ENCODE results near the gene TSPAN16. TPM values are rescaled to one million over a fixed set of nuclear protein-coding genes. Genes with fewer than 3 reads are reported as not detected.

The TSPAN16 gene
- total and polyA plus RNA-seq, 2 of the 13 experiments (the other 11 are each of a cell fraction or from before 2014, with no cell fraction given), result not detected

GRCh38 chr19:11268783-11269267, 27.1 kb upstream of the TSPAN16 start (continued):
- TF ChIP-seq ZNF431 (CRISPR knock-in tag; IDR thresholded peaks at IDR 0.05; ENCODE audit: borderline replicate concordance, low read depth), result no peak
- no peak for TF ChIP-seq ZNF530 (CRISPR knock-in tag; IDR thresholded peaks at IDR 0.05; ENCODE audit: low read depth)
- TF ChIP-seq, protein P1, sequence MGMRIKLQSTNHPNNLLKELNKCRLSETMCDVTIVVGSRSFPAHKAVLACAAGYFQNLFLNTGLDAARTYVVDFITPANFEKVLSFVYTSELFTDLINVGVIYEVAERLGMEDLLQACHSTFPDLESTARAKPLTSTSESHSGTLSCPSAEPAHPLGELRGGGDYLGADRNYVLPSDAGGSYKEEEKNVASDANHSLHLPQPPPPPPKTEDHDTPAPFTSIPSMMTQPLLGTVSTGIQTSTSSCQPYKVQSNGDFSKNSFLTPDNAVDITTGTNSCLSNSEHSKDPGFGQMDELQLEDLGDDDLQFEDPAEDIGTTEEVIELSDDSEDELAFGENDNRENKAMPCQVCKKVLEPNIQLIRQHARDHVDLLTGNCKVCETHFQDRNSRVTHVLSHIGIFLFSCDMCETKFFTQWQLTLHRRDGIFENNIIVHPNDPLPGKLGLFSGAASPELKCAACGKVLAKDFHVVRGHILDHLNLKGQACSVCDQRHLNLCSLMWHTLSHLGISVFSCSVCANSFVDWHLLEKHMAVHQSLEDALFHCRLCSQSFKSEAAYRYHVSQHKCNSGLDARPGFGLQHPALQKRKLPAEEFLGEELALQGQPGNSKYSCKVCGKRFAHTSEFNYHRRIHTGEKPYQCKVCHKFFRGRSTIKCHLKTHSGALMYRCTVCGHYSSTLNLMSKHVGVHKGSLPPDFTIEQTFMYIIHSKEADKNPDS (CRISPR knock-in tag; IDR thresholded peaks at IDR 0.05), result no peak
- TF ChIP-seq, protein P2, sequence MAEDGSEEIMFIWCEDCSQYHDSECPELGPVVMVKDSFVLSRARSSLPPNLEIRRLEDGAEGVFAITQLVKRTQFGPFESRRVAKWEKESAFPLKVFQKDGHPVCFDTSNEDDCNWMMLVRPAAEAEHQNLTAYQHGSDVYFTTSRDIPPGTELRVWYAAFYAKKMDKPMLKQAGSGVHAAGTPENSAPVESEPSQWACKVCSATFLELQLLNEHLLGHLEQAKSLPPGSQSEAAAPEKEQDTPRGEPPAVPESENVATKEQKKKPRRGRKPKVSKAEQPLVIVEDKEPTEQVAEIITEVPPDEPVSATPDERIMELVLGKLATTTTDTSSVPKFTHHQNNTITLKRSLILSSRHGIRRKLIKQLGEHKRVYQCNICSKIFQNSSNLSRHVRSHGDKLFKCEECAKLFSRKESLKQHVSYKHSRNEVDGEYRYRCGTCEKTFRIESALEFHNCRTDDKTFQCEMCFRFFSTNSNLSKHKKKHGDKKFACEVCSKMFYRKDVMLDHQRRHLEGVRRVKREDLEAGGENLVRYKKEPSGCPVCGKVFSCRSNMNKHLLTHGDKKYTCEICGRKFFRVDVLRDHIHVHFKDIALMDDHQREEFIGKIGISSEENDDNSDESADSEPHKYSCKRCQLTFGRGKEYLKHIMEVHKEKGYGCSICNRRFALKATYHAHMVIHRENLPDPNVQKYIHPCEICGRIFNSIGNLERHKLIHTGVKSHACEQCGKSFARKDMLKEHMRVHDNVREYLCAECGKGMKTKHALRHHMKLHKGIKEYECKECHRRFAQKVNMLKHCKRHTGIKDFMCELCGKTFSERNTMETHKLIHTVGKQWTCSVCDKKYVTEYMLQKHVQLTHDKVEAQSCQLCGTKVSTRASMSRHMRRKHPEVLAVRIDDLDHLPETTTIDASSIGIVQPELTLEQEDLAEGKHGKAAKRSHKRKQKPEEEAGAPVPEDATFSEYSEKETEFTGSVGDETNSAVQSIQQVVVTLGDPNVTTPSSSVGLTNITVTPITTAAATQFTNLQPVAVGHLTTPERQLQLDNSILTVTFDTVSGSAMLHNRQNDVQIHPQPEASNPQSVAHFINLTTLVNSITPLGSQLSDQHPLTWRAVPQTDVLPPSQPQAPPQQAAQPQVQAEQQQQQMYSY (CRISPR knock-in tag; IDR thresholded peaks at IDR 0.05), result peak; percentile 79; the same call in 1 of the 2 replicates
- TF ChIP-seq RXRB (CRISPR knock-in tag; IDR thresholded peaks at IDR 0.05; ENCODE audit: borderline replicate concordance), result peak; percentile 31; the same call in 1 of the 2 replicates
- TF ChIP-seq PPARG (CRISPR knock-in tag; conservative IDR thresholded peaks at IDR 0.05), result no peak
- no peak for TF ChIP-seq ZHX1 (CRISPR knock-in tag; IDR thresholded peaks at IDR 0.05; ENCODE audit: low read depth)
- TF ChIP-seq MLXIP (CRISPR knock-in tag; IDR thresholded peaks at IDR 0.05; ENCODE audit: borderline replicate concordance), result no peak
- TF ChIP-seq ZSCAN29 (CRISPR knock-in tag; conservative IDR thresholded peaks at IDR 0.05), result no peak
- no peak for TF ChIP-seq FOXJ3 (CRISPR knock-in tag; IDR thresholded peaks at IDR 0.05; ENCODE audit: borderline replicate concordance)
- TF ChIP-seq, protein P3, sequence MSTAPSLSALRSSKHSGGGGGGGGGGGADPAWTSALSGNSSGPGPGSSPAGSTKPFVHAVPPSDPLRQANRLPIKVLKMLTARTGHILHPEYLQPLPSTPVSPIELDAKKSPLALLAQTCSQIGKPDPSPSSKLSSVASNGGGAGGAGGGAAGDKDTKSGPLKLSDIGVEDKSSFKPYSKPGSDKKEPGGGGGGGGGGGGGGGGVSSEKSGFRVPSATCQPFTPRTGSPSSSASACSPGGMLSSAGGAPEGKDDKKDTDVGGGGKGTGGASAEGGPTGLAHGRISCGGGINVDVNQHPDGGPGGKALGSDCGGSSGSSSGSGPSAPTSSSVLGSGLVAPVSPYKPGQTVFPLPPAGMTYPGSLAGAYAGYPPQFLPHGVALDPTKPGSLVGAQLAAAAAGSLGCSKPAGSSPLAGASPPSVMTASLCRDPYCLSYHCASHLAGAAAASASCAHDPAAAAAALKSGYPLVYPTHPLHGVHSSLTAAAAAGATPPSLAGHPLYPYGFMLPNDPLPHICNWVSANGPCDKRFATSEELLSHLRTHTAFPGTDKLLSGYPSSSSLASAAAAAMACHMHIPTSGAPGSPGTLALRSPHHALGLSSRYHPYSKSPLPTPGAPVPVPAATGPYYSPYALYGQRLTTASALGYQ (CRISPR knock-in tag; IDR thresholded peaks at IDR 0.05), result no peak
- TF ChIP-seq ZNF512 (CRISPR knock-in tag; IDR thresholded peaks at IDR 0.05), result no peak
- peak; percentile 51; the same call in 1 of the 2 replicates for TF ChIP-seq HOXA3 (CRISPR knock-in tag; IDR thresholded peaks at IDR 0.05)
